ENCODE results near the gene PNMA6F. TPM values are rescaled to one million over a fixed set of nuclear protein-coding genes. Genes with fewer than 3 reads are reported as not detected.

PNMA6F gene
- polyA plus RNA-seq, 1 of the 3 experiments (the other 2 are of a cell fraction), result not detected

GRCh38 chrX:153333266-153333665 is 11.7 kb upstream of the PNMA6F start:
- Histone ChIP-seq H3K4me2 (peak overlapping the region; percentile 65), H3K9ac (0 out of 2 replicates have a peak overlapping the region, but pooled peaks have one; percentile 11), H2AFZ (ENCODE audit: low read depth) (peak overlapping the region; percentile 64; the same call in 1 of the 2 replicates), H3K4me3 (ENCODE audit: low read depth in 2 of 2, low read length in 1 of 2) (peak overlapping the region; percentile 43 to 54; a peak in 3 of 4 replicates), H3K9me3 (no peaks in the 10 kb centered on the region), H3K4me1 (ENCODE audit: control insufficient read depth in 1 of 2, insufficient read depth in 2 of 2, low read depth in 1 of 2, low read length in 1 of 2) (peaks cover 0 to 4% of the 10 kb centered on the region in 2 experiments; a peak in 1 of 4 replicates), H3K79me2 (ENCODE audit: insufficient read depth) (peaks cover 29% of the 10 kb centered on the region; the same call in 1 of the 2 replicates), H3K9me2 (no peaks in the 10 kb centered on the region), H3K27ac (ENCODE audit: low read depth in 2 of 2, low read length in 1 of 2) (peak overlapping the region in 1 of 2 experiments; percentile 59; a peak in 1 of 4 replicates), H4K20me1 (ENCODE audit: insufficient read depth) (no peaks in the 10 kb centered on the region), H3K36me3 (replicated peaks in 1 of 2; ENCODE audit: control insufficient read depth in 1 of 2, insufficient read depth in 2 of 2, low read length in 1 of 2) (peaks cover 0 to 10% of the 10 kb centered on the region in 2 experiments), H3K27me3 (ENCODE audit: insufficient read depth) (peaks cover 7% of the 10 kb centered on the region; the same call in 1 of the 2 replicates), H3F3A (replicated peaks; ENCODE audit: insufficient read depth) (peaks cover 5% of the 10 kb centered on the region)
- POLR2A ChIA-PET, result no interaction called here
- CTCF ChIA-PET, result no interaction called here
- DNase-seq, result no peak
- 25% methylated on average over 2 of the region's 2 CpGs for WGBS (ENCODE audit: low lambda C conversion rate)
- TF ChIP-seq RCOR1 (IDR thresholded peaks at IDR 0.05; ENCODE audit: low read length) (no peak), GABPA (IDR thresholded peaks at IDR 0.05; ENCODE audit: low read depth) (no peak), CTCF (IDR thresholded peaks at IDR 0.05) (no peak)

GRCh38 chrX:153327561-153327960 is 6.0 kb upstream of the PNMA6F start:
- TF ChIP-seq NRF1 (IDR thresholded peaks at IDR 0.05; ENCODE audit: low read depth, low read length) (no peak), FOXJ3 (CRISPR knock-in tag; IDR thresholded peaks at IDR 0.05) (no peak), RFX5 (IDR thresholded peaks at IDR 0.05; ENCODE audit: low read length) (no peak), USF2 (IDR thresholded peaks at IDR 0.05; ENCODE audit: borderline replicate concordance, low read depth, low read length) (no peak), NFIC (IDR thresholded peaks at IDR 0.05; ENCODE audit: borderline replicate concordance) (no peak), JUND (IDR thresholded peaks at IDR 0.05) (no peak), EZH2phosphoT487 (IDR thresholded peaks at IDR 0.05; ENCODE audit: borderline replicate concordance, low read depth) (no peak)
- Histone ChIP-seq H3K9ac (no peak overlapping the region), H4K20me1 (ENCODE audit: insufficient read depth) (no peaks in the 10 kb centered on the region), H2AFZ (ENCODE audit: low read depth) (no peak overlapping the region), H3K36me3 (replicated peaks in 1 of 2; ENCODE audit: control insufficient read depth in 1 of 2, insufficient read depth in 2 of 2, low read length in 1 of 2) (no peaks in the 10 kb centered on the region), H3K9me2 (no peaks in the 10 kb centered on the region), H3K4me3 (ENCODE audit: low read depth in 2 of 2, low read length in 1 of 2) (no peak overlapping the region), H3F3A (replicated peaks; ENCODE audit: insufficient read depth) (no peaks in the 10 kb centered on the region), H3K27ac (ENCODE audit: low read depth in 2 of 2, low read length in 1 of 2) (no peak overlapping the region), H3K27me3 (ENCODE audit: insufficient read depth) (peaks cover 14% of the 10 kb centered on the region; the same call in 1 of the 2 replicates), H3K79me2 (ENCODE audit: insufficient read depth) (no peaks in the 10 kb centered on the region), H3K4me1 (ENCODE audit: control insufficient read depth in 1 of 2, insufficient read depth in 2 of 2, low read depth in 1 of 2, low read length in 1 of 2) (no peaks in the 10 kb centered on the region), H3K4me2 (no peak overlapping the region), H3K9me3 (no peaks in the 10 kb centered on the region)
- ChIA-PET POLR2A (no interaction called here), CTCF (interaction anchor here (1.2 kb wide), 1 partner anchor 40 kb away, joined by 3 read pairs; no protein-coding TSS in a partner anchor)
- no peak for DNase-seq
- WGBS (ENCODE audit: low lambda C conversion rate), result 42% methylated on average over 2 of the region's 4 CpGs
